ENCODE data around the gene CLEC12A.
"Not testable (repeated sequence)": the region's sequence is repeated elsewhere in the genome, so short reads cannot be mapped to it uniquely, and the experiment has no call there.

CLEC12A gene

DNA sequence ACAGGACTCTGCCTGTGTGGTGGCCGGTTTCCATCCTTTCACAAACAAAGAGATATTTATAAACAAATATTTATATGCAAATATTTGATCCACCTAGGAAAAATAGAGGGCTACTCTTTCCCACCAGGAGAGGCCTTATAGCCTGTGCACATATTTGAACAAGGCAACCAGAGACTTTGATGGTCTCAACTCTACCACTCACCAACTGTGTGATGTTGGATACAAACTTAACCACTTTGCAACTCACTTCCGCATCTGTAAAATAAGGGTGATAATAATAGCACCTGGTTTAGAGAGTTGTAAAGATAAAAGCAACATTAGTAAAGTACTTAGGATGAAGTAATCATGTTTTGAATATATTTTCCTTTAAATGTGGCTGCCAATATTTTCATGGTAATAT is 1.5 kb upstream of the CLEC12A start:
- no peak for DNase-seq (ENCODE audit: low read depth in 1 of 2, low spot score in 1 of 2)

DNA sequence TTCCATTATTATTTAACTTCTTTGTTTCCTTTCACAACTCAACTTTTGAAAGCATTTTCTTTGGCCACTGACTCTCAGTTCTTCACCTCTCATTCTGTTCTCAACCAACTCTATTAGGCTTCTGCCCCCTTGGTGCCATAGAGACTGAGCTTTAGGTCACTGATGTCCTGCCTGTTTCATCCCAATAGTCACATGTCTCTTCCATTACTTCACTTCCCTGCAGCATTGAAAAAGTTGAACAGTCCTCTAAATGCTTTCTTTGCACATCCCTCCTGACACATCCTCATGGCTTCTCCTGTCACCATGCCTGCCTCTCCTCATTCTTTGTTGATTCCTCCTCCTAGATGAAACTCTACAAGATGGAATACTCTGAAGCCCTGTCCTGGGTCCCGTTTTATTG is 2.7 kb downstream of the CLEC12A start:
- no peak for DNase-seq (ENCODE audit: low read depth in 1 of 2, low spot score in 1 of 2)

DNA sequence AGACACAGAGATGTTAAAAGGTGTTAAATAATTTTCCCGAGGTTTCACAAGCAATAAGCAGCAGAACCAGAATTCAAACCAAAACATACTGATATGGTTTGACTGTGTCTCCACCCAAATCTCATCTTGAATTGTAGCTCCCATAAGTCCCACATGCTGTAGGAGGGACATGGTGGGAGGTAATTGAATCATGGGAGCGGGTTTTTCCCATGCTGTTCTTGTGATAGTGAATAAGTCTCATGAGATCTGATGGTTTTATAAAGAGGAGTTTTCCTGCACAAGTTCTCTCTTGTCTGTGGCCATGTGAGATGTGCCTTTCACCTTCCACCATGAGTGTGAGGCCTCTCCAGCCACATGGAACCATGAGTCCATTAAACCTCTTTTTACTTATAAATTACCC is 3.5 kb downstream of the CLEC12A start:
- not testable (repeated sequence) for DNase-seq (ENCODE audit: low read depth in 1 of 2, low spot score in 1 of 2)

DNA sequence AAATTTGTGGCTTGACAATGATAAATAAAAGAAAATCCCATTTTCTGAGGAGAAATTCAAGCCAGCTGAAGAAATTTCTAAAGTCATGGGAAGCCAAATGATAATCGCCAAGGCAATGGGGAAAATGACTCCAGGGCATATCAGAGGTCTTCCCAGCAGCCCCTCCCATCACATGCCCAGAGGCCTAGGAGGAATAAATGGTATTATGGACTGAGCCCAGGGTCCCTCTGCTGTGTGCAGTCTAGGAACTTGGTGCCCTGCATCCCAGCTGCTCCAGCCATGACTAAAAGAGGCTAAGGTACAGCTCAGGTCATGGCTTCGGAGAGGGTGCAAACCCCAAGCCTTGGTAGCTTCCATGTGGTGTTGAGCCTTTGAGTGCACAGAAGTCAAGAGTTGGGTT is 4.4 kb downstream of the CLEC12A start:
- no peak for DNase-seq (ENCODE audit: low read depth in 1 of 2, low spot score in 1 of 2)

DNA sequence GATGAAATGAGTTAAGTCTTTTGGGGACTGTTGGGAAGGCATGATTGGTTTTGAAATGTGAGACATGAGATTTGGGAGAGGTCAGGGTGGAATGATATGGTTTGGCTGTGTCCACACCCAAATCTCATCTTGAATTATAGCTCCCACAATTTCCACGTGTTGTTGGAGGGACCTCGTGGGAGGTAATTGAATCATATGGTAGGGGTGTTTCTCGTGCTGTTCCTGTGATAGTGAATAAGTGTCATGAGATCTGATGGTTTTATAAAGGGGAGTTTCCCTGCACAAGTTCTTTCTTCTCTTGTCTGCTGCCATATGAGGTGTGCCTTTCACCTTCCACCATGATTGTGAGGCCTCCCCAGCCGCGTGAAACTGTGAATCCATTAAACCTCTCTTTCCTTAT is 5.4 kb downstream of the CLEC12A start:
- DNase-seq (ENCODE audit: low read depth in 1 of 2, low spot score in 1 of 2), result not testable (repeated sequence)

DNA sequence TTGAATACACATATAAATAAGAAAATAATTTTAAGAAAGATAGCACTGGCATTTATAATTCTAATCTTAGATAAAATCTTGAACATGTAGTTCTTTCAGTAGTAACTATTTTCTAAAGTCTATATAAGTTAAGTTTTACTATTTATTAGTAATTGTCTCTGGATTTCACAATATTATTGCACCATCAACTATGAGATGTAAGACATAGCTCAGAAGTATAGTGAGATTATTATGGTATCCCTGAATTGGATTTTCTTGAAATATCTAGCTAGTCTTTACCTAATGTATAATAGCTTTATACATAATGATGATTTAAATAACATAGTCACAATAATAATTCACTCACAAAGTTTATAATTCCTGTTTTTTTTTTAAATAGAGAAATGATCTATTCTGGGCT is 6.7 kb downstream of the CLEC12A start:
- no peak for DNase-seq (ENCODE audit: low read depth in 1 of 2, low spot score in 1 of 2)

DNA sequence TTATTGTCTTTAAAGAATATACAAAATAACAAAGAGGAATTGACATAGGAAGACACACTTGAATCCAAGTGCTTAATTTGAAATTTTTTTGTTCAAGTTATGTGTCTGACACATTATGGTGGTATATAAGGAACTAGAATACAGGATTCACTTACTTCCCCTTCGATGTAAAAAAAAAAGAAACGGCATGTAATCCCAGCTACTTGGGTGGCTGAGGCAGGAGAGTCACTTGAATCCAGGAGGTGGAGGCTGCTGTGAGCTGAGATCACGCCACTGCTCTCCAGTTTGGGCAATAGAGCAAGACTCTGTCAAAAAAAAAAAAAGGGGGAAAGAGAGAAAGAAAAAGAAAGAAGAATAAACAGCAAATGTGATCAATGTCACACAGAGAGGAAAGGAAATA is 8.9 kb downstream of the CLEC12A start:
- no peak for DNase-seq (ENCODE audit: low read depth in 1 of 2, low spot score in 1 of 2)

DNA sequence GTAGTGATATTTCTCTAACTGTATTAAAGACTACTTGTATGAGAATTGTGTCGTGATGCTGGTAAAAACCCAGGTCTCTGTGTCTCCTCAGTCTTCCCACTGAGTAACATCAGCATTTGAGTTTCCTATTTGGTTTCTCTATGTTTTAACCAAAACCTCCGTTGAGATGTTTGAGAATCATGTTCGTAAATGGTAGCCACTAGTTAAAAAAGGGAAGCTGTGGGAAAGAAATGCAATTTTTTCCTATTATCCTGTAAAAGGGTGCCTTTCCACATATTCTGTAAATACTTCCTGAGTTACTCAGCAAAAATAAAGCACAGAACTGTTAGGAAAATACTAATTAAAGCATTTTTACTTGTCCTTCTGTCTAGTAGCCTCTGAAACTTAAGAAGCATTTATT is 20.7 kb downstream of the CLEC12A start:
- no peak for DNase-seq (ENCODE audit: low read depth in 1 of 2, low spot score in 1 of 2)

DNA sequence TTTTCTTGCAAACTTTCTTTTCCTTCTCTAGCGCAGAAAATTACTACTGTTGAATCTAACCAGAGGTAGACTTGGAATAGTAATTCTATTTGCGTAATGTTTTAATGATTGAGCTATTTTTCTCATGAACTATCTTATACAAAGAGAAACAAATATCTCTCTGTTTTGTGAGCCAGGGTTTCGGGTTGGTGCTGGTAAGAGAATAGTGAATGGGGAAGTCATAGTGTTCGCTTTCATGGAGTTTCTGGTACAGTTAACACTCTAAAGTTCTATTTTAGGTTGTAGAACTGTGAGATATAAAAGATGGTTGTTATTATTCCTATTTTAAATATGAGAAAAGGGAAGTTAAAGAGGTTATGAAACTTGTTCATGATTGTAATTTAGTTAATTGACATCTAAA is 21.1 kb downstream of the CLEC12A start:
- no peak for DNase-seq (ENCODE audit: low read depth in 1 of 2, low spot score in 1 of 2)

DNA sequence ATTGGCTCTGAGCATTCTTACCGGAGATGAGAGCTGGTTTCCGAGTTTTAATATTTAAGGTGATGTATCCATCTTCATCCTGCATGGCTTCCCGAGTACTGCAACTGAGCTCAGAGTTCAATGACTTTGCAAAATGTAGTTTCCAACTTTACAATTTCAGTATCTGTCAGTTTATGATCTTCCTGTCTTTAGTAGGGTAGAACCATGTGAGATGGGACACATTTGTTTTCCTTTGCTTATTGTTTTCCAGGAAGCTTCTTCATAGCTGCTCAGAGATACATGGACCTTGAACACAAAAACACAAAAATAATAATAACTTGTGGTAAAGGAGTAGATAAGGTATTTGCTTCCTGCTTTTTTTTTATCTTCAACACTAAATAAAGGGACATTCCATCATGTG is 27.8 kb downstream of the CLEC12A start, which contains the start of gene CLEC1B:
TSS of gene CLEC1B (minus strand) at position 106 of the 400 bp plus-strand sequence. CDS start at position 85, 21 bp downstream.
- DNase-seq (ENCODE audit: low read depth in 1 of 2, low spot score in 1 of 2), result no peak

DNA sequence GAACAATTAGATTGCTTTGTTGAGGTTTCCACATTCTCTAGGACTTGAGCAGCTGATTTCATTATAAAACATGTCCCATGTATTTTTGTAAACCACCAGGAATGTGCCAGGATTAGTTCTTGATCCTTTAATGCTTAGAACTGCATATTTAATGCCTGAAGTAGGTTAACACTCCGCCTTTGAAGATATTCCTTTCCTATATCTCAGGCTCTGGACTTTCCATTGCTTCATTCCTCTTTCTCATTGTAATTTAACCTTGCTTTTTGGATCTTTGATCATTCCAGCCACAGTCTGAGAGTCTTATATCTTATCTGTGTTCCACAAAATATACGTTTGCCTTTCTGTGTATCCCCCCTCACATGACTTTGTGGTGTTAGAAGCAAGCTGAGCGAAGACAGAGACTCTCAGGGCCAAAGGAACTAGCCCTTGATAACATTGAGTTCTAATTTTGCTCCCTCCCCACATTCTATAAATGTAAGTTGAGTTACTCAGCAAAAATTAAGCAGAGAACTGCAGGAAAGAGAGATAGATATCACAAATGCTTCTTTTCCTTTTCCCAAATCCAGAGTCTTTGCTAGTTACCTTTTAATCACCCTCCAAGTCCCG is 30.1 kb downstream of the CLEC12A start:
- no peak for DNase-seq (ENCODE audit: low read depth in 1 of 2, low spot score in 1 of 2)

DNA sequence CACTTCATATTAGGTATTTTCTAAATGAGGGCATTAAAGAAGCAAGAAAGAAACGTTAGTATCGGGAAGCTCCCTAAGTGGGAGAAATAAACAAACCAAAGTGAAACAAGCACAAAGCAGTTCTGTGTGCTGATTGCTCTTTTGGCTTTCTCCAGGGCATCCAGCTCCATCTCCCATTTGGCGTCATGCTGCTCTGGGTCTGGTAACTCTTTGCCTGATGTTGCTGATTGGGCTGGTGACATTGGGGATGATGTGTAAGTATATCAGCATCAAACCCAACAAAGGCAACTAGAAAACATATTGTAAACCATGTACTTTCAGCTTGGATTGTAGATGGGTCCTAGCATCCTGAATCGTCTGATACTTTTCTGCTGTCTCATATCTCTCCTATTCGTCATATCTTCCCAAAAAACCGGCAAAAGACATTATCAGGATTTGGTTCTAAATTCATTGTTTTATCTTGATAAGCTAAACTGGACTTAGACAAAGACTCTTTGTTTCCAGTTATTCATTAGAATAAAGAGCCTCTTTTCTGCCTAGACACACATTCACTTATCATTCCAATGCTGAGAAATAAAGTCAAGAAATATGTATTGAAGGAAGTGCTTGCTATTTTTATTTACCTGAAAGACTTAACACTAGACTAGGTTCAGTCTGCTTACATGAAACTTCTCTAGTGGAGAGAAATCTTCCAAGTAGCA is 41.6 kb downstream of the CLEC12A start:
- no peak for DNase-seq (ENCODE audit: low read depth in 1 of 2, low spot score in 1 of 2)

DNA sequence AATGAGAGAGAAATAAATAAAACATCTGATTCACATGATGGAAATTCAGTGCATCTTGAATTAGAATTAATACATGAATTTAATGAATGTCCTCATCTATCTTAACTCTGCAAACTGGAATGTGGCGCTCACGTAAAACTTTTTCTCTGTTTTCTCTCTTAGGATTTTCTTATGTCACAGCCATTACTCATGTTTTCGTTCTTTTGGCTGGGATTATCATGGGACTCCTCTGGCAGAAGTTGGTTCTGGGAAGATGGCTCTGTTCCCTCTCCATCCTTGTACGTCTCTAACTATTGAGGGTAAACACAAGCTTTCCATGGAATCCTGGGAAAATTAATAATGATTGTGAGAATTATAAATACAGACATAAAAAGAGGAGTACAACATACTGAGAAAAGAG is 44.2 kb downstream of the CLEC12A start:
- DNase-seq (ENCODE audit: low read depth in 1 of 2, low spot score in 1 of 2), result no peak

DNA sequence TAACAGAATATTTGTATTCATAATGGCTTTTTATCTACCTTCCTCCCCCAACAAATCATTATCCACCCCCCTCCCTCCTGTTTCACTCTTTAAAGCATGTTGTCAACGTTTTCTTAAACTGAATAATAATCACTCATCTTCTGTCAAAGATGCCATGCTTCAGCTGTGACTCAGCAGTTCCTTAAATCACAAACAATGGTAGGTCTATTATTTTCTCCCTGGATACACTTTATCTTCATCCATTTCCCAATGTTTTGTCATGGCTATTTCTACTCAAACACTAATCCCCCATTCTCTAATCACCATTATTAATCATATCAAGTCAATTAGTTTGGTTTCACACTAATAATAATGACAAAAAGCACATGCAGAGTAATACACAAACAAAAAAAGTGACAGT is 45.7 kb downstream of the CLEC12A start:
- no peak for DNase-seq (ENCODE audit: low read depth in 1 of 2, low spot score in 1 of 2)

DNA sequence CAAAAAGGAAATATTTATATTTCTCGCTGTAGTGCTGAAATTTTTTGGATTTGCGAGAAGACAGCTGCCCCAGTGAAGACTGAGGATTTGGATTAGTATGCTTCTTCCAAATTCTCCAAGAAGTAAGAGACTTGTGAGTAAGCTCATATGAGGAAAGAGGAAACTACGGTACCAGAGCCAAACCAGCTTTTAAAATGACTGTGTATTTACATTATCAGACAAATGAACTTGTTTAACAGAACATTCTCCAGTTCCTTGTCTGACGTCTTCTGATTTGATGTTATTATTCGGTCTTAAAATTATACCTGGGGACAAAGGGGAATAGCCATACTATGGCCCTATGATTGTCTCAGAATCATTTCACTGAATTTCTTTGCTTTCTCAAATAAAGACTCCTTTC is 47.2 kb downstream of the CLEC12A start:
- DNase-seq (ENCODE audit: low read depth in 1 of 2, low spot score in 1 of 2), result no peak

DNA sequence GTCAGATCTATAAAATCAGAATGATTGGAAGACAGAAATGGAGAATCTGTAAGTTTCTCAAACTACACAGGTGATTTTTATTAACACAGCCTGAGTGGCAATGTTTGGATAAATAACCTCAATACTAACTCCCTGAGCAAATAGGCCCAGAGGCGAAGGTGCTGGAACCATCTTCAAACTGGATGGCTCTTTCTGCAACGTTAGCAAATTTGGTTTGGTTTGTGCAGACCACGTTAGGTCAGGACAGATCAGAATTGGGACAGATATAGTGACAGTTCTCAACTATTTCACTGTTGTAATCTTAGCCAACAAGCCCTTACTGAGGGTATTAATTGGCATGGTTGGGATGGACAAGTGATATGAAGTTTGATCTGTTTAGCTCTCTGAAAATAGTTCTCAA is 50.1 kb downstream of the CLEC12A start:
- no peak for DNase-seq (ENCODE audit: low read depth in 1 of 2, low spot score in 1 of 2)

DNA sequence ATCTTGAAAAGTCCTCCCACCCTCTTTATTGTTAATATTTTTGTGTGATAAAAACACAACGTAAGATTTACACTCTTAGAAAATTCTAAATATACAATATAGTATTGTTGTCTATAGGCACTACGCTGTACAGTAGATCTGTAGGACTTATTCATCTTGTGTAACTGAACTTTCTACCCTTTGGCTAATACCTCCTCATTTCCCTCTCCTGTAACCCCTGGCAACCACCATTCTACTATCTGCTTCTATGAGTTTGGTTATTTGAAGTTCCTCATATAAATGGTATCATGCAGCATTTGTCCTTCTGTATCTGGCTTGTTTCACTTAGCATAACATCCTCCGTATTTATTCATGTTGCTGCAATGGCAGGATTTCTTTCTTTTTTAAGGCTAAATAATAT is 54.0 kb downstream of the CLEC12A start:
- no peak for DNase-seq (ENCODE audit: low read depth in 1 of 2, low spot score in 1 of 2)

DNA sequence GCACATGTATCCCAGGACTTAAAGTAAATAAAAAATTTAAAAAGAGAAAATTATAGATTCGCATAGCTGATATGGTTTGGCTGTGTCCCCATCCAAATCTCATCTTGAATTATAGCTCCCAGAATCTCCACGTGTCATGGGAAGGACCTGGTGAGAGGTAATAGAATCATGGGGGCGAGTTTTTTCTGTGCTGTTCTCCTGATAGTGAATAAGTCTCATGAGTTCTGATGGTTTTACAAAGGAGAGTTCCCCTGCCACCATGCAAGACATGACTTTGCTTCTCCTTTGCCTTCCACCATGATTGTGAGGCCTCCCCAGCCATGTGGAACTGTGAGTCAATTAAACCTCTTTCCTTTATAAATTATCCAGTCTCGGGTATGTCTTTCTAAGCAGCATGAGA is 55.5 kb downstream of the CLEC12A start:
- not testable (repeated sequence) for DNase-seq (ENCODE audit: low read depth in 1 of 2, low spot score in 1 of 2)

DNA sequence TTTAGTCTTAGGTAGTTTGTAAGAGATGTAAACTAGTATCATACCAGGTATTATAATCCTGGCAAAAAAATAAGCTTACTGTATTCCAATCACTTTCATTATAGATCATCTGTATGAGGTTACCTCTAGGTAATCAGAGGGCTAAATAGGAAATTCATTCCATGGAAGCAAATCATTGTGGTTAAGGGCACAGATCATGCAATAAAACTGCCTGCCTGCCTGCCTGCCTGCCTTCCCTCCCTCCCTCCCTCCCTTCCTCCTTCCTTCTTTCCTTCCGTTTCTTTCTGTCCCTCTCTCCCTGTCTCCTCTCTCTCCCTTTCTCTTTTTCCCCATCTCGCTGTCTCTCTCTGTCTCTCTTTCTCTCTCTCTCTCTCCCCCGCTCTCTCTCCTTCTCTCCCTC is 56.1 kb downstream of the CLEC12A start:
- DNase-seq (ENCODE audit: low read depth in 1 of 2, low spot score in 1 of 2), result no peak

DNA sequence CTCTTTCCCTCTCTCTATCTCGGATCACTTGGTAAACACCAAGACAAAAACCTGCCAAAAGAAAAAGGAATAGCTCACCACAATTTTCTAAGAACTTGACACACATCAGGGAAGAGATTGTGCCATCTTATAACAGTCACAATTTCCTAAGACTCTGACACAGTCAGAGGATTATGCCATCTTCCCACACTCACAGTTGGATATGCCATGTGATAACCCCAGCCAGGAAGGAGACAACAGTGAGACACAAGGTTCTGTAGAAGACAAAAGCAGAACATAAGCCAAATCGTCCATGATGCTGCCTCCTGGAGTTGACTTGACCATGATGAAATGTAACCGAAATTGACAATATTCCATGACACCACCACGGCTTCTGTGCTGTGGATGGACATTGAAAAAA is 56.5 kb downstream of the CLEC12A start:
- no peak for DNase-seq (ENCODE audit: low read depth in 1 of 2, low spot score in 1 of 2)

DNA sequence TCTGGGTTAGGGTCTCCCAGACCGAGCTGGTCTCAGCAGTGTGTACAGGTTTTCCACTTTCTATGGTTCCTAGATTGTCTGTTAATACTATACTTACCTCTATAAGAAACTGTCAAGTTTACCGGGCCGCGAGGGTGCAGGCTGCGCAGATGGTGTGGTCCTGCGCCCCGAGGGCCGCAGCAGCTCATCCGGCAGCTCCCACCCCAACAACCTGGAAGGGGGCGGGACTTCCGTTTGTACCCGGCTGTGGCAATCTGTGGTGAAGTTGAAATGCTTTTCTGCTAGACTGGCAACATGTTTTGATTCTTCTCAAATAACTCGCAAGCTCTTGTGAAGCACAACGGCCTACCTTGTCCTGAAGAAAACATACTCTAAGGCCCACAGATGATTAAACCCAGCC is 59.2 kb downstream of the CLEC12A start, which contains the start of gene CLEC9A:
TSS of gene CLEC9A (plus strand) at position 237 of the 400 bp plus-strand sequence. CDS start 22,006 bp downstream, outside the sequence.
- DNase-seq (ENCODE audit: low read depth in 1 of 2, low spot score in 1 of 2), result no peak

DNA sequence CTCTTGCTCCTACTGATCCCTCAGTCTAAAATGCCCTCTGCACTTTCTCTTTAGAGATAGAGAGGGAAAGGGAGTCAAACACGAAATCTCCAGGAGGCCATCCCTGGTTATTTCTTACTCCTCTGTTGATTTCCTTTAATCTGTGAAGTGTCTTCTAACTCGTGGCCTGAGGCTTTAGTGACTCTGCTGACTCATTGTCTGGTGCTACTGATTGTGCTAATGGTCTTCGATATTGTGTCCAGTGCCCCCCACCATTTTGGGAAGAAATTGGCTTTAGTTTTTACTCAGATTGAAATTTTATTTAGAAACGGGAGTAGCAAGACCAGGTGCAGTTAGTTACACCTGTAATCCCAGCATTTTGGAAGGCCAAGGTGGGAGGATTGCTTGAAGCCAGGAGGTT is 60.1 kb downstream of the CLEC12A start:
- DNase-seq (ENCODE audit: low read depth in 1 of 2, low spot score in 1 of 2), result no peak

DNA sequence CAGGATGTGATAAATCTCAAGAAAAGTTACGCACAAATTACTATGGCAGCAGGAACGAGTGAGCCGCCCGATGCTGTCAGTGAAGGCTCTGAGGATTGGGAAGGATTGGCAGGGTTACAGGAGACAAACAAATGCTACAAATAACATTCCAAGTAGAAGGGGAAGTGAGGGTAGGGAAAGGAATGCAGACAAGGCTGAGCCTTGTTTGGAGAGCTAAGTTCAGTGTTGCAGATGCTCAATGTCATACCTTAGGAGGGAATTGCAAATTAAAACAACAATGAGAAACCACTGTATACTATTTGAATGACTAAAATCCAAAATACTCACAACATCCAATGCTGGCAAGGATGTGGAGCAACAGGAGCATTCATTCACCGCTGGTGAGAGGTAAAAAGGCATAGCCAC is 60.6 kb downstream of the CLEC12A start:
- no peak for DNase-seq (ENCODE audit: low read depth in 1 of 2, low spot score in 1 of 2)
